Activated T-helper 17 cell treated with anti-CD3 and anti-CD28 coated beads, Interleukin-2, amount 50 U/mL, for 72 hours (primary cell): Measurements from ENCODE around the gene POU4F1. TPM values are rescaled to one million over a fixed set of nuclear protein-coding genes. Genes with fewer than 3 reads are reported as not detected.

ENCODE experiments used
- ATAC-seq: fragments of 150-1000 bp; cut with Tn5 transposase; replicated peaks from 2 replicates; pipeline ENCODE4 v1.10.0; 2021; ENCODE audit warnings: mild to moderate bottlenecking, moderate library complexity
- H3K27ac Mint-ChIP-seq: one replicate; pipeline ENCODE4 v1.8.0; 2022; ENCODE audit warnings: mixed read lengths
- H3K27me3 Mint-ChIP-seq: one replicate; pipeline ENCODE4 v1.8.0; 2022; ENCODE audit warnings: mixed read lengths
- H3K36me3 Mint-ChIP-seq: one replicate; pipeline ENCODE4 v1.8.0; 2022; ENCODE audit warnings: low read depth, mild to moderate bottlenecking, mixed read lengths
- H3K4me1 Mint-ChIP-seq: one replicate; pipeline ENCODE4 v1.8.0; 2022; ENCODE audit warnings: mixed read lengths
- H3K4me3 Mint-ChIP-seq: one replicate; pipeline ENCODE4 v1.8.0; 2022; ENCODE audit warnings: mild to moderate bottlenecking, mixed read lengths
- H3K9me3 Mint-ChIP-seq: one replicate; pipeline ENCODE4 v1.8.0; 2022; ENCODE audit warnings: mixed read lengths
- total RNA-seq, 2 donors: library from RNA; stranded (reverse); gene quantifications; one replicate each; pipeline ENCODE4 v1.2.3, GENCODE V29; 2022

Gene POU4F1
- total RNA-seq, 2 donors from 2014 or later: 0.13 to 0.35 TPM

DNA sequence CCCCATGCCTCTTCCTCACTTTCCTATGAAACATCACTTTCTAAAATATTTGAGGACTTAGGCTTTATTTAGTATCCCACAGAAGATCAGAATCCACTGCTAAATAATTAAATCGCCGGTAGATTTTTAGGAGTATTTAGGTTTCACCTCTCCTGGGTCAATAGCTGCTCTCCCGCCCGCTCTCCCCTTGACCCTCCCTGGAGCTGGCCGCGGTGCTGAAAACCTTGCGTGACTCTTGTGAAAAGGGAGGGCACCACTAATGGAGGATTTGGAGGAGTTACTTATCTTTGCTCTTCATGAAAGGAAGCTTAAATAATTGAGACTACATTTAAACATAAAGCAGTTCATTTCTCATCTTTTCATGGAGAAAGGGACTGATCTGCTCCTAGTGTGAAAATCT lies 14.1 kb downstream of the POU4F1 start:
- no peak for ATAC-seq
- peaks cover 81% of the 10 kb centered on the region for H3K27me3 Mint-ChIP-seq
- H3K4me3 Mint-ChIP-seq: no peak overlapping the region
- peaks cover 6% of the 10 kb centered on the region for H3K36me3 Mint-ChIP-seq
- H3K27ac Mint-ChIP-seq: no peak overlapping the region
- H3K4me1 Mint-ChIP-seq: no peaks in the 10 kb centered on the region
- H3K9me3 Mint-ChIP-seq: peaks cover 11% of the 10 kb centered on the region

GRCh38 chr13:78587395-78587794 lies 16.0 kb downstream of the POU4F1 start:
- no peak overlapping the region for H3K4me3 Mint-ChIP-seq
- H3K27me3 Mint-ChIP-seq: peaks cover 76% of the 10 kb centered on the region
- H3K36me3 Mint-ChIP-seq: peaks cover 6% of the 10 kb centered on the region
- peaks cover 11% of the 10 kb centered on the region for H3K9me3 Mint-ChIP-seq
- no peak overlapping the region for H3K27ac Mint-ChIP-seq
- ATAC-seq: no peak
- no peaks in the 10 kb centered on the region for H3K4me1 Mint-ChIP-seq

DNA sequence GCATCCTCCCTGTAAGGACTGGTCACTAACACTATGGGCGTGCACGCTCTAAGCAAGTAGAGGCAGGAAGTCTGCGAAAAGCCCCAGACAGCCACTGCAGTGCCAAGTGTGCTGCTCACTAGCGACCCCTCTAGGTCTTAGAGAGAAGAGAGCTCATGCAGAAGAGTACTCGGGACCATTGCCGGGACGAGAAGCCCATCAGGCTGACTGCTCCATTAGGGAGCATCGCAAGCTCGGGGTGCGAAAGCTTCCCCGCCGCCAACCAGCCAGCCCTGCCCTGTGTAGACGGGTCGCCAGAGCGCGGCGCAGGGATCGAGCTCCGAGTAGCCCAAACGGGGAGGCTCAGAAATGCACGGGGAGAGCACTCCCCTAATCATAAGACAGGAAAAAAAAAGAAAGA lies 16.6 kb downstream of the POU4F1 start:
- Mint-ChIP-seq H3K4me1 (no peaks in the 10 kb centered on the region), H3K27ac (no peak overlapping the region), H3K27me3 (peaks cover 73% of the 10 kb centered on the region), H3K36me3 (peaks cover 6% of the 10 kb centered on the region), H3K9me3 (peaks cover 11% of the 10 kb centered on the region), H3K4me3 (no peak overlapping the region)
- no peak for ATAC-seq

DNA sequence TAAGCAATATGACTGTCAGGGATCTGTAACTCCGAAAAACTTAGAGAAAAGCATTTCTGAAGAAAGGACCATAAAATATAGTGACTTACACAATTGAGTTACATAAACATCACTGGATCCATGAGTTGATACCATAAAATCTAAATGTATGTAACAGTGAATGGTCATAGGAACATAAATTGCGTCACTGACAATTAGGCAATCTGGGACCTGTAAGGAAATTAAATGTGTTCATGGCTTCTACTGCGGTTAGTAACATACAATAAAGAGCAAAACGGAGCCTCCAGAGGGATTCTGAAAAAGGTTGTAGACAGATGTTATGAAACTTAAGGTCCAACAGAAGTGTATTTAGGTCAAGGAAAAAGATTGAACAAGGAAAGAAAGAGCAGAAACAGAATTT lies 27.1 kb downstream of the POU4F1 start:
- no peak overlapping the region for H3K4me3 Mint-ChIP-seq
- peaks cover 51% of the 10 kb centered on the region for H3K27me3 Mint-ChIP-seq
- H3K4me1 Mint-ChIP-seq: no peaks in the 10 kb centered on the region
- H3K9me3 Mint-ChIP-seq: no peaks in the 10 kb centered on the region
- ATAC-seq: no peak
- no peak overlapping the region for H3K27ac Mint-ChIP-seq
- H3K36me3 Mint-ChIP-seq: no peaks in the 10 kb centered on the region

DNA sequence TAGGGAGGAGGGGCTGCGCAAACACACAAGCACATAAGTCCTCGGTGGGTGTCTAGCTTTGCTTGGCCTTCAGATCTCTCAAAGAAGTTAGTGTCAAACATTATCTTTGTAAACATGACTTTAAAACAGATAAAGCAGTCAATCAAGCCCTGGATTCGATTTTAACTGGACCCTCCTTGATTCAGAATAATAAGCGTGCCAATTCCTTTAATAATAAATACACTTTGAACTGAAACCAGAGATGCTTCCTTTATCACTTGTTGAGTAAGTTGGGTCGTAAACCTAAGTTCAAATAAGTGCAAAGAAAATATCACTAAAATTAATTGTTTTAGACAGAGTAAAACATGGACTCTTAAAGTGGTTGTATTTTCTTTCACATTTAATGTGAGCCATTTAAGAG lies 30.9 kb downstream of the POU4F1 start:
- Mint-ChIP-seq H3K27me3 (peaks cover 34% of the 10 kb centered on the region), H3K4me3 (no peak overlapping the region), H3K36me3 (no peaks in the 10 kb centered on the region), H3K9me3 (no peaks in the 10 kb centered on the region), H3K27ac (no peak overlapping the region), H3K4me1 (no peaks in the 10 kb centered on the region)
- no peak for ATAC-seq

DNA sequence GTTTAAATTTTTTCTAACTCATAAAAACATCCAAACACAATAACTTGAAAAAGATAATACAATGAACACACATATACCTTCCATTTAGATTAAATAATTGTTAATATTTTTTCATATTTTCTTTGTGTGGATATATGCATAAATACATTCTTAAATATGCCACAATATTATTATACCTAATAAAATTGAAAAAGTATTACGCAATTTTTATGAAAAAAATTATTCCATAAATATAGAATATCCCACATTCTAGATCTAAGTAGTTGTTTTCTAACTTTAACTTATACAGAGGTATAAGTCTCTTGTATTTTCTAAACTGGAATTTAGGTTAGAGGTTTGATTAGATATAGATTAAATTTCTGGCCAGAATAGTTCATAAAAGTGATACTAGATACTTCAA lies 34.3 kb downstream of the POU4F1 start:
- Mint-ChIP-seq H3K4me1 (no peaks in the 10 kb centered on the region), H3K36me3 (no peaks in the 10 kb centered on the region), H3K27me3 (peaks cover 25% of the 10 kb centered on the region), H3K27ac (no peak overlapping the region), H3K4me3 (no peak overlapping the region), H3K9me3 (no peaks in the 10 kb centered on the region)
- ATAC-seq: no peak

DNA sequence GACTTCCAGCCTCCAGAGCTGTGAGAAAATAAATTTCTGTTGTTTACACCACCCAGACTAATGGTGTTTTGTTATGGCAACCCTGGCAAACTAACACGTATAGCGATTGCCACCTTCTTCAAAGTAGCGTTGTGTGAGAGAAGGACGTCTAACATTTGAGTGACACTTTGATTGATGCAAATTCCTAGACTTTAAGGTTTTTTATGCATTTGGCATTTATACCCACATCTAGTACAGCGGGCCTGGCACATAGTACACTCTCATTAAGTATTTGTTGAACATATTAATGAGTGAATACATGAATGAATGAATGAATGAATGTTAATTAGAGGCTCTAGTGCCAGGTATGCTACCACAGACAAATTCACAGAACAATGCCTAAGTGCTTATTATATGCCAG lies 36.7 kb downstream of the POU4F1 start:
- no peaks in the 10 kb centered on the region for H3K36me3 Mint-ChIP-seq
- H3K4me3 Mint-ChIP-seq: no peak overlapping the region
- H3K9me3 Mint-ChIP-seq: no peaks in the 10 kb centered on the region
- no peak for ATAC-seq
- no peaks in the 10 kb centered on the region for H3K4me1 Mint-ChIP-seq
- no peak overlapping the region for H3K27ac Mint-ChIP-seq
- H3K27me3 Mint-ChIP-seq: peaks cover 24% of the 10 kb centered on the region

GRCh38 chr13:78562237-78562889 lies 41.0 kb downstream of the POU4F1 start:
- ATAC-seq: no peak
- Mint-ChIP-seq H3K27me3 (peaks cover 36% of the 10 kb centered on the region), H3K27ac (no peak overlapping the region), H3K4me1 (no peaks in the 10 kb centered on the region), H3K4me3 (no peak overlapping the region), H3K9me3 (no peaks in the 10 kb centered on the region), H3K36me3 (no peaks in the 10 kb centered on the region)

Other genes starting within 250 kb of the POU4F1 start
- 10 to 100 TPM; 11.2 to 18.5 TPM for gene OBI1, start 55.6 kb upstream of the POU4F1 start, total RNA-seq